ENCODE measurements around the gene WDR48.
A peak's percentile ranks its signal among the peaks of the same experiment; 100 is the strongest.
"Not testable (repeated sequence)": the region's sequence is repeated elsewhere in the genome, so short reads cannot be mapped to it uniquely, and the experiment has no call there.

WDR48 gene
- 105 reads per million, percentile 83 among the genes with 10 or more reads in this experiment for total RNA-seq

GRCh38 chr3:39051649-39052561, at the start of gene WDR48, which contains the start of gene SCN11A:
Gene WDR48, plus strand, starts transcription at chr3:39052016. Its CDS starts 10 bp downstream, at chr3:39052026.
Gene SCN11A, minus strand, starts transcription at chr3:39051944. Its CDS starts 101,582 bp downstream, at chr3:38950362.
- DNase-seq, result peak; percentile 92

GRCh38 chr3:39005295-39005694, 46.5 kb upstream of the WDR48 start:
- no peak for DNase-seq

GRCh38 chr3:39011191-39011736, 40.6 kb upstream of the WDR48 start:
- DNase-seq, result no peak

- DNase-seq, result no peak
Observed at GRCh38 chr3:39013289-39013688, 38.5 kb upstream of the WDR48 start.

GRCh38 chr3:39013921-39014509, 37.8 kb upstream of the WDR48 start:
- DNase-seq, result no peak

- DNase-seq, result no peak
Observed at GRCh38 chr3:39015418-39015817, 36.4 kb upstream of the WDR48 start.

GRCh38 chr3:39019299-39019698, 32.5 kb upstream of the WDR48 start:
- DNase-seq, result no peak

GRCh38 chr3:39021029-39021428, 30.8 kb upstream of the WDR48 start:
- no peak for DNase-seq

GRCh38 chr3:39021465-39022285, 30.1 kb upstream of the WDR48 start:
- DNase-seq, result no peak

- no peak for DNase-seq
Observed at GRCh38 chr3:39022286-39022630, 29.6 kb upstream of the WDR48 start.

- no peak for DNase-seq
Observed at GRCh38 chr3:39024497-39024896, 27.3 kb upstream of the WDR48 start.

GRCh38 chr3:39025222-39025970, 26.4 kb upstream of the WDR48 start:
- DNase-seq, result no peak

- DNase-seq, result no peak
Observed at GRCh38 chr3:39028546-39028945, 23.3 kb upstream of the WDR48 start.

GRCh38 chr3:39029556-39029955, 22.3 kb upstream of the WDR48 start:
- DNase-seq, result no peak

- DNase-seq, result no peak
Observed at GRCh38 chr3:39038165-39038564, 13.7 kb upstream of the WDR48 start.

- no peak for DNase-seq
Observed at GRCh38 chr3:39050029-39050428, 1.8 kb upstream of the WDR48 start.

GRCh38 chr3:39052583-39052982, 767 bp downstream of the WDR48 start:
- DNase-seq, result no peak

GRCh38 chr3:39053696-39054095, 1.9 kb downstream of the WDR48 start:
- DNase-seq, result no peak

GRCh38 chr3:39056151-39056550, 4.3 kb downstream of the WDR48 start:
- DNase-seq, result no peak

GRCh38 chr3:39061228-39061627, 9.4 kb downstream of the WDR48 start:
- DNase-seq, result not testable (repeated sequence)

- no peak for DNase-seq
Observed at GRCh38 chr3:39062180-39062579, 10.4 kb downstream of the WDR48 start.

- no peak for DNase-seq
Observed at GRCh38 chr3:39063143-39063542, 11.3 kb downstream of the WDR48 start.

Measured in effector CD4-positive, alpha-beta T cell (primary cell).